PC-9 (cell line): ENCODE results near the gene PHACTR1. TPM values are rescaled to one million over a fixed set of nuclear protein-coding genes. Genes with fewer than 3 reads are reported as not detected.

Experiments used
- BruUV-seq: library from RNA; stranded (reverse); fragments of 400-500 nt; replicated peaks from 2 replicates; lab custom pipeline; 2021; lab: Mats Ljungman, UMichigan
- CTCF ChIA-PET: fragments of 300-600 bp; sonication (Branson Sonifier 250); formaldehyde crosslinking; loops from one replicate; lab custom pipeline; 2022; ENCODE audit warnings: antibody characterized with exemption; lab: Charles Lee
- POLR2A ChIA-PET: fragments of 300-600 bp; sonication (Branson Sonifier 250); formaldehyde crosslinking; loops from one replicate; lab custom pipeline; 2022; ENCODE audit warnings: antibody characterized with exemption; ENCODE audit not compliant: unreplicated experiment; lab: Charles Lee
- DNase-seq, 2 experiments: peaks; one replicate each; pipeline versions ENCODE4 v3.0.0 to v3.0.0-alpha.2; 2015 to 2022; ENCODE audit warnings: mixed read lengths in 1 of 2
- H2AFZ ChIP-seq: fragments of 200-600 bp; sonication (generic); 2 replicates; pipeline ENCODE4 v1.8.1; 2017; ENCODE audit warnings: antibody characterized with exemption
- H3F3A ChIP-seq: fragments of 200-600 bp; sonication (generic); 2 replicates; pipeline ENCODE4 v1.8.1; 2017; ENCODE audit warnings: antibody characterized with exemption, mild to moderate bottlenecking, low read depth; ENCODE audit not compliant: insufficient read depth
- H3K27ac ChIP-seq: fragments of 200-600 bp; sonication (generic); 2 replicates; pipeline ENCODE4 v1.6.1; 2016; ENCODE audit warnings: mixed run types
- H3K27me3 ChIP-seq: fragments of 200-600 bp; sonication (generic); 2 replicates; pipeline ENCODE4 v1.6.1; 2016; ENCODE audit warnings: low read depth, mixed run types; ENCODE audit not compliant: insufficient read depth
- H3K36me3 ChIP-seq: fragments of 200-600 bp; sonication (generic); 2 replicates; pipeline ENCODE4 v1.6.1; 2016; ENCODE audit warnings: low read depth, mixed run types
- H3K4me1 ChIP-seq: fragments of 200-600 bp; sonication (generic); replicated peaks from 2 replicates; pipeline ENCODE4 v1.6.1; 2016; ENCODE audit warnings: mixed run types; ENCODE audit not compliant: insufficient read depth
- H3K4me2 ChIP-seq: fragments of 200-600 bp; sonication (generic); 2 replicates; pipeline ENCODE4 v1.6.1; 2017; ENCODE audit warnings: mixed run types
- H3K4me3 ChIP-seq: fragments of 200-600 bp; sonication (generic); 2 replicates; pipeline ENCODE4 v1.6.1; 2016; ENCODE audit warnings: mixed run types
- H3K79me2 ChIP-seq: fragments of 200-600 bp; sonication (generic); 2 replicates; pipeline ENCODE4 v1.6.1; 2017; ENCODE audit warnings: low read depth, mixed run types
- H3K9me2 ChIP-seq: fragments of 200-600 bp; sonication (generic); 2 replicates; pipeline ENCODE4 v1.8.1; 2017; ENCODE audit warnings: mild to moderate bottlenecking; ENCODE audit not compliant: insufficient read depth
- H3K9me3 ChIP-seq: fragments of 200-600 bp; sonication (generic); 2 replicates; pipeline ENCODE4 v1.8.1; 2016; ENCODE audit warnings: low read depth; ENCODE audit not compliant: insufficient read depth
- H4K20me1 ChIP-seq: fragments of 200-600 bp; sonication (generic); 2 replicates; pipeline ENCODE4 v1.8.1; 2017; ENCODE audit not compliant: insufficient read depth
- EZH2 ChIP-seq: fragments of 200-600 bp; sonication (generic); IDR thresholded peaks from 2 replicates; pipeline ENCODE4 v1.8.0; 2017; ENCODE audit warnings: antibody characterized with exemption, low read depth
- intact Hi-C: fragments of 100-400 bp; cut with micrococcal nuclease; formaldehyde crosslinking; loops from one replicate; pipeline ENCODE4 v1.10.0; 2022; ENCODE audit not compliant: unreplicated experiment
- total RNA-seq: library from RNA; stranded (reverse); gene quantifications from 2 replicates; pipeline ENCODE4 v1.2.3, GENCODE V29; 2021
- TF ChIP-seq, protein P1 (sequence below): fragments of 200-600 bp; sonication (generic); conservative IDR thresholded peaks from 2 replicates; pipeline ENCODE4 v1.6.1; 2017; ENCODE audit warnings: mixed run types, antibody characterized with exemption, mild to moderate bottlenecking, moderate library complexity

The PHACTR1 gene
- total RNA-seq, 1 experiment from 2014 or later, result not detected

DNA sequence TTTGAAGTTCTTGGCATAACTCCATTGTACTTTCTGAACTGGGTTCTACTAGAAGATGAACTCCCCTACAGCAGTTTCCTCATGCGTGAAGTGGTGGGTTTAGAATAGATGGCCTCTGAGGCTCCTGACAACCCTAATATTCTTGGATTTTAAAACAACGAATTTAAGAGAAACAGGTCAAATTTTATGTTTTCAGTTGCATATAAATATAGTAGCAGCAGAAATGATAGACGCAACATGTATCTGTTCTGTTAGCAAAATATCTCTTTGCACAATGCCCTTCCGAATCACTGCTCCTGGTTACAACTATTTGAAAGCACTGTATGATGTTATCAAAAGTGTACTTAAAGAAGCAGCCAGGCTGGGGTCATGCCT, 364.6 kb downstream of the PHACTR1 start:
- peaks cover 7% of the 10 kb centered on the region for H3K27me3 ChIP-seq
- no TSS peak for BruUV-seq
- no peak for DNase-seq
- no peaks in the 10 kb centered on the region for H3K4me1 ChIP-seq
- no peak overlapping the region for H3K4me2 ChIP-seq
- H3K9me3 ChIP-seq, result no peaks in the 10 kb centered on the region
- H3K27ac ChIP-seq, result no peak overlapping the region
- H3K79me2 ChIP-seq, result no peaks in the 10 kb centered on the region
- POLR2A ChIA-PET, result no interaction called here
- CTCF ChIA-PET, result no interaction called here
- intact Hi-C loops, result no loop called here
- H4K20me1 ChIP-seq, result no peaks in the 10 kb centered on the region
- H3F3A ChIP-seq, result no peaks in the 10 kb centered on the region
- TF ChIP-seq, protein P1, sequence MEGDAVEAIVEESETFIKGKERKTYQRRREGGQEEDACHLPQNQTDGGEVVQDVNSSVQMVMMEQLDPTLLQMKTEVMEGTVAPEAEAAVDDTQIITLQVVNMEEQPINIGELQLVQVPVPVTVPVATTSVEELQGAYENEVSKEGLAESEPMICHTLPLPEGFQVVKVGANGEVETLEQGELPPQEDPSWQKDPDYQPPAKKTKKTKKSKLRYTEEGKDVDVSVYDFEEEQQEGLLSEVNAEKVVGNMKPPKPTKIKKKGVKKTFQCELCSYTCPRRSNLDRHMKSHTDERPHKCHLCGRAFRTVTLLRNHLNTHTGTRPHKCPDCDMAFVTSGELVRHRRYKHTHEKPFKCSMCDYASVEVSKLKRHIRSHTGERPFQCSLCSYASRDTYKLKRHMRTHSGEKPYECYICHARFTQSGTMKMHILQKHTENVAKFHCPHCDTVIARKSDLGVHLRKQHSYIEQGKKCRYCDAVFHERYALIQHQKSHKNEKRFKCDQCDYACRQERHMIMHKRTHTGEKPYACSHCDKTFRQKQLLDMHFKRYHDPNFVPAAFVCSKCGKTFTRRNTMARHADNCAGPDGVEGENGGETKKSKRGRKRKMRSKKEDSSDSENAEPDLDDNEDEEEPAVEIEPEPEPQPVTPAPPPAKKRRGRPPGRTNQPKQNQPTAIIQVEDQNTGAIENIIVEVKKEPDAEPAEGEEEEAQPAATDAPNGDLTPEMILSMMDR, result no peak
- no peak for TF ChIP-seq EZH2
- no peaks in the 10 kb centered on the region for H3K9me2 ChIP-seq
- no peak overlapping the region for H2AFZ ChIP-seq
- no peak overlapping the region for H3K4me3 ChIP-seq
- H3K36me3 ChIP-seq, result no peaks in the 10 kb centered on the region

DNA sequence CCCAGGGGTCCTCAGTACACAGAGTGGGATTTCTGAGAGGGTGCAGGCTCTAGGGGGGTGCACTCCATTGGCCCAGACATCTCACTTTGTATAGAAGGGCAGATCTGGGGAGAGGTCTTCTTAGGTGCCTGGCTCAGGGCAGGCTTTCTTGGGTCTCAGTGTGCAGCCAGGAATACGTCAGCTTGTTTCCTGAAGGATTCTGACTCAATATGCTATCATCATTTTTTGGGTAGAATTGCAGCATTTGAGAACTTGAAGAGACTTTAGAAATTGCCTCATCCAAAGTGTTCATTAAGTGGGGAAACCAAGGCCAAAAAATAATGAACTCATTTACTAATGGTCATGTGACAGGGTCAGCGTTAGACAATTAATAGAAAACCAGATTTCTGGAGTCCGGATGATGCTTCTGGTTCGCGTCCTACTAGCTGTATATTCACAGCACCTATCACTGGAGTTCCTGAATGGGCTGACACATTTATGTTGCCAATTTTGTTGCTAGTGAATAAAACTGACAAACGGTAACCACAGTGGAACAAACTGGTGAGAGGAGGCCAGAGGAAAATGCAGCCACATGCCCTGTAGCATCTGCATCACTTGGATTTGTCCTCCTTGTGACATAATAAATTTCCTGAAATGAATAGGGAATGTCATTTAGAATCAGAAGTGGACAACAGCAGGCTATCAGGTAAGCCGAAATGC, 372.9 kb downstream of the PHACTR1 start:
- BruUV-seq, result no TSS peak
- no peaks in the 10 kb centered on the region for H3F3A ChIP-seq
- no peaks in the 10 kb centered on the region for H4K20me1 ChIP-seq
- H3K79me2 ChIP-seq, result no peaks in the 10 kb centered on the region
- intact Hi-C loops, result no loop called here
- no peak overlapping the region for H3K4me3 ChIP-seq
- no peak for TF ChIP-seq EZH2
- TF ChIP-seq, protein P1, result no peak
- no peak for DNase-seq
- peak overlapping the region; percentile 52; the same call in 1 of the 2 replicates for H2AFZ ChIP-seq
- H3K4me1 ChIP-seq, result no peaks in the 10 kb centered on the region
- CTCF ChIA-PET, result no interaction called here
- H3K4me2 ChIP-seq, result no peak overlapping the region
- H3K9me2 ChIP-seq, result no peaks in the 10 kb centered on the region
- no peaks in the 10 kb centered on the region for H3K36me3 ChIP-seq
- no peaks in the 10 kb centered on the region for H3K9me3 ChIP-seq
- no peak overlapping the region for H3K27ac ChIP-seq
- peaks cover 27% of the 10 kb centered on the region for H3K27me3 ChIP-seq
- POLR2A ChIA-PET, result no interaction called here

DNA sequence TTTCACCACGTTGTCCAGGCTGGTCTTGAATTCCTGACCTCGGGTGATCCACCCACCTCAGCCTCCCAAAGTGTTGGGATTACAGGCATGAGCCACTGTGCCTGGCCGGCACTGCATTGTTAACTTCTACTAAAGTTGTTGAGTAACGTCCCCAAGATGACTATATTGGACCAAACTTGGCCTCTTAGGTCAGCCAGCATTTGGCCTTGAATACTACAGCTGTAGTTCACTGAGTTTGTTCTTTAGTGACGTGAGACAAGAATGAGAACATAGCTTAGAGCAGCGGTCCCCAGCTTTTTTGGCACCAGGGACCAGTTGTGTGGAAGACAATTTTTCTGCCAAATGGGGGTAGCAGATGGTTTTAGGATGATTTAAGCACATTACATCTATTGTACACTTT, 374.6 kb downstream of the PHACTR1 start:
- H4K20me1 ChIP-seq, result no peaks in the 10 kb centered on the region
- H3K79me2 ChIP-seq, result no peaks in the 10 kb centered on the region
- H3K4me2 ChIP-seq, result no peak overlapping the region
- H3K4me3 ChIP-seq, result no peak overlapping the region
- peaks cover 27% of the 10 kb centered on the region for H3K27me3 ChIP-seq
- H3F3A ChIP-seq, result no peaks in the 10 kb centered on the region
- BruUV-seq, result no TSS peak
- H3K9me2 ChIP-seq, result no peaks in the 10 kb centered on the region
- no peaks in the 10 kb centered on the region for H3K36me3 ChIP-seq
- ChIA-PET POLR2A (no interaction called here), CTCF (no interaction called here)
- TF ChIP-seq EZH2, result no peak
- TF ChIP-seq, protein P1, result no peak
- no peak for DNase-seq
- no peaks in the 10 kb centered on the region for H3K4me1 ChIP-seq
- H3K9me3 ChIP-seq, result no peaks in the 10 kb centered on the region
- no peak overlapping the region for H3K27ac ChIP-seq
- no peak overlapping the region for H2AFZ ChIP-seq
- intact Hi-C loops, result no loop called here
